Endothelial cell of umbilical vein (primary cell): ENCODE results near the gene SLC39A11.

Experiments
- CTCF ChIP-seq, 2 donors: IDR thresholded peaks; 1 replicate in 1 of 2; 2 replicates in 1 of 2; pipeline ENCODE4 v1.5.1; 2011; ENCODE audit warnings: low read length in 2 of 2, mild to moderate bottlenecking in 2 of 2, moderate library complexity in 2 of 2, control low read depth in 1 of 2, inconsistent platforms in 1 of 2, low read depth in 1 of 2; ENCODE audit not compliant: insufficient read depth in 1 of 2; ENCODE audit errors: extremely low read depth in 1 of 2
- EZH2 ChIP-seq: IDR thresholded peaks from 2 replicates; pipeline ENCODE4 v1.6.1; 2012; ENCODE audit warnings: borderline replicate concordance, low read depth, mild to moderate bottlenecking, moderate library complexity, low read length, inconsistent platforms; ENCODE audit not compliant: severe bottlenecking
- GATA2 ChIP-seq: IDR thresholded peaks from 2 replicates; pipeline ENCODE4 v1.7.0; 2011; ENCODE audit warnings: low read depth, mild to moderate bottlenecking, moderate library complexity, mixed read lengths, low read length; ENCODE audit not compliant: insufficient read length, insufficient read depth
- MYC ChIP-seq: IDR thresholded peaks from one replicate; pipeline ENCODE4 v1.6.1; 2011; ENCODE audit warnings: mild to moderate bottlenecking, low read depth, low read length
- POLR2A ChIP-seq: IDR thresholded peaks from 2 replicates; pipeline ENCODE4 v1.6.1; 2012; ENCODE audit warnings: low read depth, mild to moderate bottlenecking, control low read depth, low read length
- POLR2AphosphoS5 ChIP-seq: IDR thresholded peaks from 2 replicates; pipeline ENCODE4 v1.6.1; 2012; ENCODE audit warnings: low read depth, mild to moderate bottlenecking, control low read depth, low read length, moderate library complexity; ENCODE audit not compliant: insufficient read depth

GRCh38 chr17:72921347-72922054 lies 171.0 kb downstream of the SLC39A11 start:
- TF ChIP-seq GATA2 = no peak
- no peak for TF ChIP-seq POLR2AphosphoS5
- no peak for TF ChIP-seq EZH2
- no peak for TF ChIP-seq CTCF (IDR thresholded peaks at IDR 0.05; ENCODE audit: extremely low read depth in 1 of 2, insufficient read depth in 1 of 2, low read depth in 1 of 2, low read length in 2 of 2)
- no peak for TF ChIP-seq MYC
- TF ChIP-seq POLR2A = no peak
